Endothelial cell of umbilical vein (primary cell): ENCODE results near the gene KANSL1L. TPM values are rescaled to one million over a fixed set of nuclear protein-coding genes. Genes with fewer than 3 reads are reported as not detected.
"Not testable (repeated sequence)": the region's sequence is repeated elsewhere in the genome, so short reads cannot be mapped to it uniquely, and the experiment has no call there.

Experiments used
- BruUV-seq: library from RNA; stranded (reverse); fragments of 400-500 nt; replicated peaks from 2 replicates; lab custom pipeline; 2021; lab: Mats Ljungman, UMichigan
- CTCF ChIA-PET: fragments of 300-600, 350-600 bp; sonication (Branson Sonifier 250); formaldehyde crosslinking; loops from one replicate; lab custom pipeline; 2021; ENCODE audit warnings: antibody characterized with exemption, inconsistent platforms; lab: Charles Lee
- POLR2A ChIA-PET: fragments of 300-600, 350-600 bp; sonication (Branson Sonifier 250); formaldehyde crosslinking; loops from one replicate; lab custom pipeline; 2021; ENCODE audit warnings: antibody characterized with exemption, inconsistent platforms; lab: Charles Lee
- DNase-seq: peaks from one replicate; pipeline ENCODE4 v3.0.0-alpha.2; 2011; ENCODE audit warnings: low read depth, low spot score
- FAIRE-seq: peaks from 2 replicates; lab custom pipeline; 2011; peaks lifted over from hg19 to GRCh38; lab: Jason Lieb, UNC
- H2AFZ ChIP-seq: 2 replicates; pipeline ENCODE4 v1.6.0; 2012; ENCODE audit warnings: low read depth, low read length, control low read depth, inconsistent platforms
- H3K27ac ChIP-seq: 2 replicates; pipeline ENCODE4 v1.5.1; 2011; ENCODE audit warnings: low read depth, mild to moderate bottlenecking, control low read depth, low read length, moderate library complexity; ENCODE audit not compliant: insufficient read depth
- H3K27me3 ChIP-seq, 2 experiments: 2 replicates each; pipeline versions ENCODE4 v1.6.0 to v1.6.1; 2011; ENCODE audit warnings: low read length in 2 of 2, mixed read lengths in 1 of 2; ENCODE audit not compliant: control insufficient read depth in 2 of 2, insufficient read depth in 2 of 2
- H3K36me3 ChIP-seq, 2 experiments: 2 replicates in 1 of 2; 3 replicates in 1 of 2; pipeline ENCODE4 v1.5.1; 2011; ENCODE audit warnings: low read length in 2 of 2, mild to moderate bottlenecking in 1 of 2, moderate library complexity in 1 of 2; ENCODE audit not compliant: control insufficient read depth in 2 of 2, insufficient read depth in 2 of 2; ENCODE audit errors: extremely low read depth in 1 of 2
- H3K4me1 ChIP-seq: 3 replicates; pipeline ENCODE4 v1.5.1; 2011; ENCODE audit warnings: mild to moderate bottlenecking, low read length; ENCODE audit not compliant: control insufficient read depth, insufficient read depth; ENCODE audit errors: extremely low read depth
- H3K4me2 ChIP-seq: 2 replicates; pipeline ENCODE4 v1.6.1; 2011; ENCODE audit warnings: low read length, control low read depth, mixed read lengths; ENCODE audit not compliant: insufficient read depth
- H3K4me3 ChIP-seq, 3 experiments: fragments of 200-600 bp in 1 of 3; sonication (generic), shearing (Covaris generic) in 1 of 3; replicated peaks in 1 of 3; 2 replicates each; pipeline ENCODE4 v1.5.1; 2011 to 2016; ENCODE audit warnings: control low read depth in 3 of 3, low read length in 3 of 3, mild to moderate bottlenecking in 2 of 3, inconsistent platforms in 1 of 3, low read depth in 1 of 3, moderate library complexity in 1 of 3; ENCODE audit not compliant: insufficient read depth in 1 of 3
- H3K79me2 ChIP-seq: 2 replicates; pipeline ENCODE4 v1.6.0; 2012; ENCODE audit warnings: low read length, inconsistent platforms; ENCODE audit not compliant: control insufficient read depth, insufficient read depth
- H3K9ac ChIP-seq: replicated peaks from 2 replicates; pipeline ENCODE3; 2011; ENCODE audit warnings: low read length, control low read depth; ENCODE audit not compliant: insufficient read depth; ENCODE audit errors: extremely low read depth
- H3K9me1 ChIP-seq: replicated peaks from 3 replicates; pipeline ENCODE4 v1.6.0; 2011; ENCODE audit warnings: mild to moderate bottlenecking, low read length; ENCODE audit not compliant: control insufficient read depth, insufficient read depth; ENCODE audit errors: extremely low read depth
- H3K9me3 ChIP-seq: replicated peaks from 2 replicates; pipeline ENCODE4 v1.5.1; 2012; ENCODE audit warnings: low read length, inconsistent platforms; ENCODE audit not compliant: control insufficient read depth, insufficient read depth
- H4K20me1 ChIP-seq: replicated peaks from 2 replicates; pipeline ENCODE3; 2011; ENCODE audit warnings: mild to moderate bottlenecking, low read length; ENCODE audit not compliant: control insufficient read depth, insufficient read depth; ENCODE audit errors: extremely low read depth
- dilution Hi-C: fragments of 300-500 bp; cut with MboI; formaldehyde crosslinking; loops from one replicate; pipeline ENCODE4 v1.15.0; 2019; ENCODE audit warnings: low sequenced_read_pairs; ENCODE audit not compliant: extremely low pct_ligation_motif_present
- intact Hi-C: fragments of 100-400 bp; cut with micrococcal nuclease; formaldehyde crosslinking; loops from one replicate; pipeline ENCODE4 v1.10.0; 2022
- polyA plus RNA-seq, 4 experiments: library from polyadenylated mRNA; depleted of rRNA in 3 of 4; stranded (reverse) in 3 of 4; unstranded in 1 of 4; fragments of >200 nt; gene quantifications; 2 replicates each; pipeline versions ENCODE4 v1.2.1 to v1.2.3, GENCODE V29; 2011 to 2012; ENCODE audit warnings: missing spikeins in 1 of 4
- total RNA-seq: library from RNA; stranded (reverse); gene quantifications from 2 replicates; pipeline ENCODE4 v1.2.3, GENCODE V29; 2021

Gene KANSL1L
- total and polyA plus RNA-seq, 2 donors (not counting 3 experiments of a cell fraction or from before 2014, with no cell fraction given): 4.3 to 14.0 TPM

GRCh38 chr2:210181606-210182088 is 10.4 kb upstream of the KANSL1L start:
- H3K9me1 ChIP-seq, BruUV-seq, H3K27ac ChIP-seq, H4K20me1 ChIP-seq, H3K4me3 ChIP-seq, DNase-seq, FAIRE-seq, H3K36me3 ChIP-seq, POLR2A ChIA-PET, dilution Hi-C loops, H2AFZ ChIP-seq, H3K9me3 ChIP-seq, H3K9ac ChIP-seq, H3K4me2 ChIP-seq, H3K4me1 ChIP-seq, H3K79me2 ChIP-seq: not testable (repeated sequence)
- H3K27me3 ChIP-seq: peaks cover 8 to 18% of the 10 kb centered on the region in 2 experiments
- intact Hi-C loops: loop anchor here (10.0 kb wide), 1 partner anchor 467 kb away; no protein-coding TSS in a partner anchor
- CTCF ChIA-PET: interaction anchor here (1.0 kb wide), 1 partner anchor 17 kb away, joined by 3 read pairs; no protein-coding TSS in a partner anchor

DNA sequence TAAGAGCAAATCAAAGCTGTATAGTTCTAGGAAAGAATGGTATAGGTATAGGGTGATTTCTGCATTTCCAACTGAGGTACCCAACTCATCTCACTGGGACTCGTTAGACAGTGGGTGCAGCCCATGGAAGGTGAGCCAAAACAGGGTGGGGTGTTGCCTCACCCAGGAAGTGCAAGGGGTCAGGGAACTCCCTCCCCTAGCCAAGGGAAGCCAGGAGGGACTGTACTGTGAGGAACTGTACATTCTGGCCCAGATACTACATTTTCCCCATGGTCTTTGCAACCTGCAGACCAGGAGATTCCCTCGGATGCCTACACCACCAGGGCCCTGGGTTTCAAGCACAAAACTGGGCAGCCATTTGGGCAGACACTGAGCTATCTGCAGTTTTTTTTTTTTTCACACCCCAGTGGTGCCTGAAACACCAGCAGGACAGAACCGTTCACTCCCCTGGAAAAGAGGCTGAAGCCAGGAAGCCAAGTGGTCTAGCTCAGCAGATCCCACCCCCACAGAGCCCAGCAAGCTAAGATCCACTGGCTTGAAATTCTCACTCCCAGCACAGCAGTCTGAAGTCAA is 9.9 kb upstream of the KANSL1L start:
- FAIRE-seq, H3K9ac ChIP-seq: not testable (repeated sequence)

More for the DNA sequence above, 9.9 kb upstream of the KANSL1L start:
- intact Hi-C loops: loop anchor here (10.0 kb wide), 1 partner anchor 466 kb away; no protein-coding TSS in a partner anchor
- H4K20me1 ChIP-seq, H3K4me3 ChIP-seq, H3K4me1 ChIP-seq, H2AFZ ChIP-seq, POLR2A ChIA-PET, H3K27ac ChIP-seq, DNase-seq, H3K36me3 ChIP-seq, H3K9me1 ChIP-seq, dilution Hi-C loops, H3K9me3 ChIP-seq, BruUV-seq, H3K79me2 ChIP-seq, H3K4me2 ChIP-seq: not testable (repeated sequence)
- CTCF ChIA-PET: interaction anchor here (1.0 to 1.2 kb wide), 2 partner anchors 15 to 18 kb away, joined by 3 read pairs; no protein-coding TSS in a partner anchor
- H3K27me3 ChIP-seq: peaks cover 8 to 21% of the 10 kb centered on the region in 2 experiments
